Uterus (tissue), 2 donors: ENCODE measurements around the gene ABHD16A.

ENCODE experiments used
- POLR2A ChIP-seq, 2 donors: fragments of 450-650 bp; IDR thresholded peaks; one replicate each; pipeline ENCODE4 v1.6.1; 2016; ENCODE audit warnings: antibody characterized with exemption in 2 of 2, mild to moderate bottlenecking in 1 of 2, moderate library complexity in 1 of 2
- TF ChIP-seq, protein P1 (sequence below), 4 experiments: fragments of 200-600 bp in 2 of 4; fragments of 450-650 bp in 2 of 4; sonication (generic) in 2 of 4; IDR thresholded peaks; one replicate each; pipeline ENCODE4 v1.5.1; 2016 to 2019; ENCODE audit warnings: antibody characterized with exemption in 4 of 4, mild to moderate bottlenecking in 2 of 4, moderate library complexity in 1 of 4

DNA sequence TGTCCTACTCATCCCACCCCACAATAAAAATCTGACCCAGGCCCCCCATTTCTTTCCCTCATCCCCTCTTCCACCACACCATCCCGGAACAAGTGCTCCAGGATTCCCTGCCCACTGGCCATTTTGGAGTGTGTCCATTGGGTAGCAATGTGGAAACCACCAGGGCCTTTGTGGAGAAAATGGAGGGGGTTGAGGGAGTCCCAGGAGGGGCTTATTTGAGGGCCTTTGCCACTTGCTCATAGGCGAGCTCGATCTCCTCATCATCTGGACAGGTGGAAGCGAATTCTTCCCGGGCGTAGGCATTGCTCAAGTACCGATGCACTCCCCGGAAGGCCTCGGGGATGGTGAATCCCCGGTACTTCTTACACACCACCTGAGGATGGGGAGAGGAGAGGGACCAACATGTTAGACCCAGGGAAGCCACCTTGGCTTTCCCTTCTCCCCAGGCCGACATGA is 27.5 kb upstream of the ABHD16A start:
- TF ChIP-seq, protein P1, sequence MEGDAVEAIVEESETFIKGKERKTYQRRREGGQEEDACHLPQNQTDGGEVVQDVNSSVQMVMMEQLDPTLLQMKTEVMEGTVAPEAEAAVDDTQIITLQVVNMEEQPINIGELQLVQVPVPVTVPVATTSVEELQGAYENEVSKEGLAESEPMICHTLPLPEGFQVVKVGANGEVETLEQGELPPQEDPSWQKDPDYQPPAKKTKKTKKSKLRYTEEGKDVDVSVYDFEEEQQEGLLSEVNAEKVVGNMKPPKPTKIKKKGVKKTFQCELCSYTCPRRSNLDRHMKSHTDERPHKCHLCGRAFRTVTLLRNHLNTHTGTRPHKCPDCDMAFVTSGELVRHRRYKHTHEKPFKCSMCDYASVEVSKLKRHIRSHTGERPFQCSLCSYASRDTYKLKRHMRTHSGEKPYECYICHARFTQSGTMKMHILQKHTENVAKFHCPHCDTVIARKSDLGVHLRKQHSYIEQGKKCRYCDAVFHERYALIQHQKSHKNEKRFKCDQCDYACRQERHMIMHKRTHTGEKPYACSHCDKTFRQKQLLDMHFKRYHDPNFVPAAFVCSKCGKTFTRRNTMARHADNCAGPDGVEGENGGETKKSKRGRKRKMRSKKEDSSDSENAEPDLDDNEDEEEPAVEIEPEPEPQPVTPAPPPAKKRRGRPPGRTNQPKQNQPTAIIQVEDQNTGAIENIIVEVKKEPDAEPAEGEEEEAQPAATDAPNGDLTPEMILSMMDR (IDR thresholded peaks at IDR 0.05): no peak
- TF ChIP-seq POLR2A (IDR thresholded peaks at IDR 0.05): no peak
